HepG2 (cell line): ENCODE data around the gene STEAP1B. TPM values are rescaled to one million over a fixed set of nuclear protein-coding genes. Genes with fewer than 3 reads are reported as not detected.

Experiments used
- ATAC-seq: fragments of 200-7000 bp; cut with Tn5 transposase; 3 replicates; pipeline ENCODE4 v1.9.1; 2020; ENCODE audit warnings: mild to moderate bottlenecking, moderate library complexity
- BruUV-seq: library from RNA; stranded (reverse); fragments of 400-500 nt; replicated peaks from 2 replicates; lab custom pipeline; 2021; lab: Mats Ljungman, UMichigan
- CTCF ChIA-PET: fragments of 300-600 bp; formaldehyde crosslinking; extraction: SDS; loops from one replicate; lab custom pipeline; 2021; ENCODE audit warnings: low total read pairs, inconsistent platforms, low intra/inter-chr PET ratio; lab: Yijun Ruan, JAX
- POLR2A ChIA-PET: fragments of 350-600 bp; sonication (Branson Sonifier 250); formaldehyde crosslinking; loops from one replicate; lab custom pipeline; 2020; ENCODE audit warnings: antibody characterized with exemption, inconsistent platforms; lab: Yijun Ruan, JAX
- DNase-seq: peaks from one replicate; pipeline ENCODE4 v3.0.0-alpha.2; 2015; ENCODE audit warnings: low spot score
- FAIRE-seq: peaks from 3 replicates; lab custom pipeline; 2011; peaks lifted over from hg19 to GRCh38; lab: Jason Lieb, UNC
- H2AFZ ChIP-seq: one replicate; pipeline ENCODE4 v1.6.1; 2011; ENCODE audit warnings: low read length, inconsistent platforms
- H3K27ac ChIP-seq: fragments of 300-600 bp; 3 replicates; pipeline ENCODE4 v1.8.0; 2011; ENCODE audit warnings: mixed run types, mild to moderate bottlenecking, mixed read lengths, low read length, inconsistent platforms; ENCODE audit not compliant: insufficient read depth; ENCODE audit errors: extremely low read length
- H3K27me3 ChIP-seq, 2 experiments: fragments of 200-600 bp in 1 of 2; 2 replicates in 1 of 2; 3 replicates in 1 of 2; pipeline versions ENCODE4 v1.6.0 to v1.8.0; 2011; ENCODE audit warnings: low read length in 2 of 2, mild to moderate bottlenecking in 2 of 2, moderate library complexity in 2 of 2, inconsistent platforms in 1 of 2; ENCODE audit not compliant: insufficient read depth in 2 of 2, control insufficient read depth in 1 of 2
- H3K36me3 ChIP-seq, 2 experiments: fragments of 200-600 bp in 1 of 2; replicated peaks in 1 of 2; 2 replicates in 1 of 2; 3 replicates in 1 of 2; pipeline versions ENCODE4 v1.5.1 to v1.8.0; 2011; ENCODE audit warnings: low read length in 2 of 2, inconsistent platforms in 1 of 2; ENCODE audit not compliant: insufficient read depth in 2 of 2, control insufficient read depth in 1 of 2
- H3K4me1 ChIP-seq: 2 replicates; pipeline ENCODE4 v1.5.1; 2012; ENCODE audit warnings: low read length, inconsistent platforms; ENCODE audit not compliant: insufficient read depth
- H3K4me2 ChIP-seq: 2 replicates; pipeline ENCODE4 v1.6.0; 2011; ENCODE audit warnings: low read depth, low read length, inconsistent platforms
- H3K4me3 ChIP-seq, 3 experiments: fragments of 200-600 bp in 1 of 3; sonication (generic), shearing (Covaris generic) in 1 of 3; replicated peaks in 1 of 3; 2 replicates each; pipeline ENCODE4 v1.5.1; 2011 to 2016; ENCODE audit warnings: low read length in 3 of 3, inconsistent platforms in 2 of 3, low read depth in 2 of 3, mild to moderate bottlenecking in 2 of 3, control low read depth in 1 of 3, mixed read lengths in 1 of 3; ENCODE audit not compliant: insufficient read depth in 1 of 3
- H3K79me2 ChIP-seq: one replicate; pipeline ENCODE4 v1.6.1; 2011; ENCODE audit warnings: low read length, inconsistent platforms; ENCODE audit not compliant: insufficient read depth
- H3K9ac ChIP-seq: 2 replicates; pipeline ENCODE4 v1.6.0; 2011; ENCODE audit warnings: mild to moderate bottlenecking, low read depth, low read length, inconsistent platforms; ENCODE audit not compliant: insufficient read depth
- H3K9me3 ChIP-seq: 2 replicates; pipeline ENCODE4 v1.5.1; 2012; ENCODE audit warnings: mild to moderate bottlenecking, low read length
- H4K20me1 ChIP-seq: 2 replicates; pipeline ENCODE4 v1.6.0; 2011; ENCODE audit warnings: inconsistent platforms, mild to moderate bottlenecking, low read length, moderate library complexity; ENCODE audit not compliant: insufficient read depth
- CHD4 ChIP-seq: fragments of 200-600 bp; sonication (generic); IDR thresholded peaks from 2 replicates; pipeline ENCODE4 v1.7.0; 2017; ENCODE audit warnings: mild to moderate bottlenecking, low read length, borderline replicate concordance
- ISX ChIP-seq: sonication (generic); formaldehyde crosslinking; conservative IDR thresholded peaks from 2 replicates; pipeline ENCODE4 v1.5.0; 2020; ENCODE audit warnings: missing genetic modification reagents
- REL ChIP-seq: sonication (generic); formaldehyde crosslinking; conservative IDR thresholded peaks from 2 replicates; pipeline ENCODE4 v1.8.0; 2022; ENCODE audit warnings: mild to moderate bottlenecking, missing genetic modification reagents, moderate library complexity
- SOX13 ChIP-seq, 3 experiments: fragments of 450-650 bp in 1 of 3; sonication (generic) in 1 of 3; formaldehyde crosslinking in 1 of 3; IDR thresholded peaks in 2 of 3; conservative IDR thresholded peaks in 1 of 3; 2 replicates each; pipeline versions ENCODE4 v1.5.0 to v1.6.1; 2016 to 2020; ENCODE audit warnings: antibody characterized with exemption in 1 of 3, mild to moderate bottlenecking in 1 of 3, missing compliant biosample characterization in 1 of 3, missing genetic modification reagents in 1 of 3, moderate library complexity in 1 of 3
- U2AF1 ChIP-seq: fragments of 200-400 bp; formaldehyde crosslinking; optimal IDR thresholded peaks from 2 replicates; pipeline ENCODE3; 2017; ENCODE audit warnings: mild to moderate bottlenecking, low read depth, low read length
- ZBTB3 ChIP-seq: sonication (generic); formaldehyde crosslinking; IDR thresholded peaks from 2 replicates; pipeline ENCODE4 v1.4.0; 2020; ENCODE audit warnings: low read depth, mild to moderate bottlenecking, moderate library complexity, missing genetic modification reagents, borderline replicate concordance
- ZNF180 ChIP-seq: sonication (generic); formaldehyde crosslinking; IDR thresholded peaks from 2 replicates; pipeline ENCODE4 v1.4.0; 2020; ENCODE audit warnings: low read depth, missing genetic modification reagents, borderline replicate concordance
- ZNF749 ChIP-seq: sonication (generic); formaldehyde crosslinking; IDR thresholded peaks from 2 replicates; pipeline ENCODE4 v1.8.0; 2022; ENCODE audit warnings: mild to moderate bottlenecking, missing genetic modification reagents, moderate library complexity, borderline replicate concordance
- ZSCAN29 ChIP-seq: sonication (generic); formaldehyde crosslinking; conservative IDR thresholded peaks from 2 replicates; pipeline ENCODE4 v1.4.0; 2020; ENCODE audit warnings: mild to moderate bottlenecking, missing genetic modification reagents
- WGBS: methylation state at CpG from one replicate; pipeline ENCODE4 v1.1.6; 2017; ENCODE audit warnings: low lambda C conversion rate; 5-methylcytosine and 5-hydroxymethylcytosine counted together
- in situ Hi-C: cut with HindIII; loops from 2 replicates; pipeline ENCODE4 v1.10.0; 2017; ENCODE audit warnings: low pct_unique_long_range_greater_than_20kb; ENCODE audit not compliant: extremely low pct_ligation_motif_present
- intact Hi-C: fragments of 100-400 bp; cut with micrococcal nuclease; formaldehyde crosslinking; loops from one replicate; pipeline ENCODE4 v1.10.0; 2022; ENCODE audit not compliant: unreplicated experiment
- polyA plus RNA-seq, 8 experiments: library from polyadenylated mRNA; depleted of rRNA in 3 of 8; stranded (reverse) in 7 of 8; unstranded in 1 of 8; fragments of >200 nt; fragmentation: Illumina TruSeq in 4 of 8; extraction: Trizol in 4 of 8; gene quantifications; 2 replicates each; pipeline versions ENCODE4 v1.2.1 to v1.2.3, GENCODE V29; 2011 to 2016; ENCODE audit warnings: low read depth in 4 of 8, missing spikeins in 1 of 8, mixed read lengths in 1 of 8; ENCODE audit not compliant: insufficient read depth in 1 of 8
- total RNA-seq, 5 experiments: library from RNA; depleted of rRNA; stranded (reverse); fragments of >200 nt; fragmentation: Illumina TruSeq; extraction: Trizol; gene quantifications; 2 replicates each; pipeline ENCODE4 v1.2.3, GENCODE V29; 2016; ENCODE audit warnings: low read depth in 1 of 5
- TF ChIP-seq, protein P1 (sequence below): sonication (generic); formaldehyde crosslinking; conservative IDR thresholded peaks from 2 replicates; pipeline ENCODE4 v1.4.0; 2020; ENCODE audit warnings: mild to moderate bottlenecking, missing genetic modification reagents, moderate library complexity
- TF ChIP-seq, protein P2 (sequence below): sonication (generic); formaldehyde crosslinking; IDR thresholded peaks from 2 replicates; pipeline ENCODE4 v1.8.1; 2023; ENCODE audit warnings: missing genetic modification reagents, inconsistent platforms, borderline replicate concordance

The STEAP1B gene
- total and polyA plus RNA-seq, 2 of the 13 experiments (the other 11 are each of a cell fraction or from before 2014, with no cell fraction given): not detected

DNA sequence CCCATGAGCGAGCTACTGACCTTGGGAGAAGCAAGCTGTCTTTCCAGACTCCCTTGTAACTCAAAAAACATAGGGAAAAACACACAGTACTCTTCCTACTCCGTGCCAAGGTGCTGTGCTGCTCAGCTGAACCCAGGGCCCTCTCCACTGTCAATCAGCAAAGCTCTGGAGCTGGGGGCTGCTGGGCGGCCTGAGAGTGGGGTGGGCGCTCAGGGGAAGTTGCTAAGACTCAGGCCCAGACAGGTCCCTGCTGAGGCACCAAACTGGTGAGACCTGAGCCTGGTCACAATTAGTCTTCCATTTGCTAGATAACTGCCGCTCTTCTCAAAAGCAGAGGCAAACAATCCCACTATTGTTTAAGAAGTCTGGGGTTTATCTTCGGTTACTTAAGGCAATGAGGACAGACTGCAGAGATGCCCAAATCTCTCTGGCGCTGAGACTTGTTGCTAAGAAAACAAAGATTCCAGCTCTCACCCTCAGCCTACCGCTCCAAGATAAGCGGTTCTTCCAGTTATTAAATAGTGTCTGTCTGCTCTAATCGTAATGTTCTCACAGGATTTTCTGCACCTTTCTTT, 22.0 kb downstream of the STEAP1B start:
- no peaks in the 10 kb centered on the region for H3K79me2 ChIP-seq
- peaks cover 1 to 14% of the 10 kb centered on the region in 2 experiments; a peak in 2 of 5 replicates for H3K27me3 ChIP-seq
- FAIRE-seq (no peak), ATAC-seq (no peak), DNase-seq (no peak)
- H3K4me1 ChIP-seq: no peaks in the 10 kb centered on the region; the same call in 1 of the 2 replicates
- TF ChIP-seq ZBTB3 (CRISPR knock-in tag) (no peak), U2AF1 (no peak), ISX (CRISPR knock-in tag) (no peak), ZSCAN29 (no peak), ZNF749 (CRISPR knock-in tag) (no peak), REL (CRISPR knock-in tag) (no peak), CHD4 (no peak), SOX13 (IDR thresholded peaks at IDR 0.05) (no peak), SOX13 (CRISPR knock-in tag; conservative IDR thresholded peaks at IDR 0.05 in 1 of 2, IDR thresholded peaks at IDR 0.05 in 1 of 2) (no peak), ZNF180 (CRISPR knock-in tag) (no peak)
- TF ChIP-seq, protein P1, sequence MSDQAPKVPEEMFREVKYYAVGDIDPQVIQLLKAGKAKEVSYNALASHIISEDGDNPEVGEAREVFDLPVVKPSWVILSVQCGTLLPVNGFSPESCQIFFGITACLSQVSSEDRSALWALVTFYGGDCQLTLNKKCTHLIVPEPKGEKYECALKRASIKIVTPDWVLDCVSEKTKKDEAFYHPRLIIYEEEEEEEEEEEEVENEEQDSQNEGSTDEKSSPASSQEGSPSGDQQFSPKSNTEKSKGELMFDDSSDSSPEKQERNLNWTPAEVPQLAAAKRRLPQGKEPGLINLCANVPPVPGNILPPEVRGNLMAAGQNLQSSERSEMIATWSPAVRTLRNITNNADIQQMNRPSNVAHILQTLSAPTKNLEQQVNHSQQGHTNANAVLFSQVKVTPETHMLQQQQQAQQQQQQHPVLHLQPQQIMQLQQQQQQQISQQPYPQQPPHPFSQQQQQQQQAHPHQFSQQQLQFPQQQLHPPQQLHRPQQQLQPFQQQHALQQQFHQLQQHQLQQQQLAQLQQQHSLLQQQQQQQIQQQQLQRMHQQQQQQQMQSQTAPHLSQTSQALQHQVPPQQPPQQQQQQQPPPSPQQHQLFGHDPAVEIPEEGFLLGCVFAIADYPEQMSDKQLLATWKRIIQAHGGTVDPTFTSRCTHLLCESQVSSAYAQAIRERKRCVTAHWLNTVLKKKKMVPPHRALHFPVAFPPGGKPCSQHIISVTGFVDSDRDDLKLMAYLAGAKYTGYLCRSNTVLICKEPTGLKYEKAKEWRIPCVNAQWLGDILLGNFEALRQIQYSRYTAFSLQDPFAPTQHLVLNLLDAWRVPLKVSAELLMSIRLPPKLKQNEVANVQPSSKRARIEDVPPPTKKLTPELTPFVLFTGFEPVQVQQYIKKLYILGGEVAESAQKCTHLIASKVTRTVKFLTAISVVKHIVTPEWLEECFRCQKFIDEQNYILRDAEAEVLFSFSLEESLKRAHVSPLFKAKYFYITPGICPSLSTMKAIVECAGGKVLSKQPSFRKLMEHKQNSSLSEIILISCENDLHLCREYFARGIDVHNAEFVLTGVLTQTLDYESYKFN: no peak
- TF ChIP-seq, protein P2, sequence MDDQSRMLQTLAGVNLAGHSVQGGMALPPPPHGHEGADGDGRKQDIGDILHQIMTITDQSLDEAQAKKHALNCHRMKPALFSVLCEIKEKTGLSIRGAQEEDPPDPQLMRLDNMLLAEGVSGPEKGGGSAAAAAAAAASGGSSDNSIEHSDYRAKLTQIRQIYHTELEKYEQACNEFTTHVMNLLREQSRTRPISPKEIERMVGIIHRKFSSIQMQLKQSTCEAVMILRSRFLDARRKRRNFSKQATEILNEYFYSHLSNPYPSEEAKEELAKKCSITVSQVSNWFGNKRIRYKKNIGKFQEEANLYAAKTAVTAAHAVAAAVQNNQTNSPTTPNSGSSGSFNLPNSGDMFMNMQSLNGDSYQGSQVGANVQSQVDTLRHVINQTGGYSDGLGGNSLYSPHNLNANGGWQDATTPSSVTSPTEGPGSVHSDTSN (CRISPR knock-in tag): no peak
- H3K9ac ChIP-seq: no peak overlapping the region
- intact Hi-C loops (no loop called here), in situ Hi-C loops (no loop called here)
- ChIA-PET CTCF (no interaction called here), POLR2A (no interaction called here)
- no peak overlapping the region for H3K4me2 ChIP-seq
- H4K20me1 ChIP-seq: no peaks in the 10 kb centered on the region
- BruUV-seq: no TSS peak
- no peak overlapping the region for H3K27ac ChIP-seq
- no peak overlapping the region for H2AFZ ChIP-seq
- WGBS: 17% methylated on average over 9 of the region's 10 CpGs
- H3K9me3 ChIP-seq: no peaks in the 10 kb centered on the region
- H3K36me3 ChIP-seq: no peaks in the 10 kb centered on the region
- H3K4me3 ChIP-seq: no peak overlapping the region
